Measurements from ENCODE around the gene LTN1.

The LTN1 gene

GRCh38 chr21:28982637-28983036, 10.0 kb downstream of the LTN1 start:
- TF ChIP-seq, protein P1, sequence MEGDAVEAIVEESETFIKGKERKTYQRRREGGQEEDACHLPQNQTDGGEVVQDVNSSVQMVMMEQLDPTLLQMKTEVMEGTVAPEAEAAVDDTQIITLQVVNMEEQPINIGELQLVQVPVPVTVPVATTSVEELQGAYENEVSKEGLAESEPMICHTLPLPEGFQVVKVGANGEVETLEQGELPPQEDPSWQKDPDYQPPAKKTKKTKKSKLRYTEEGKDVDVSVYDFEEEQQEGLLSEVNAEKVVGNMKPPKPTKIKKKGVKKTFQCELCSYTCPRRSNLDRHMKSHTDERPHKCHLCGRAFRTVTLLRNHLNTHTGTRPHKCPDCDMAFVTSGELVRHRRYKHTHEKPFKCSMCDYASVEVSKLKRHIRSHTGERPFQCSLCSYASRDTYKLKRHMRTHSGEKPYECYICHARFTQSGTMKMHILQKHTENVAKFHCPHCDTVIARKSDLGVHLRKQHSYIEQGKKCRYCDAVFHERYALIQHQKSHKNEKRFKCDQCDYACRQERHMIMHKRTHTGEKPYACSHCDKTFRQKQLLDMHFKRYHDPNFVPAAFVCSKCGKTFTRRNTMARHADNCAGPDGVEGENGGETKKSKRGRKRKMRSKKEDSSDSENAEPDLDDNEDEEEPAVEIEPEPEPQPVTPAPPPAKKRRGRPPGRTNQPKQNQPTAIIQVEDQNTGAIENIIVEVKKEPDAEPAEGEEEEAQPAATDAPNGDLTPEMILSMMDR (IDR thresholded peaks at IDR 0.05; ENCODE audit: low read depth, low read length), result no peak
- H3K4me3 ChIP-seq (ENCODE audit: low read depth, low read length), result no peak overlapping the region

DNA sequence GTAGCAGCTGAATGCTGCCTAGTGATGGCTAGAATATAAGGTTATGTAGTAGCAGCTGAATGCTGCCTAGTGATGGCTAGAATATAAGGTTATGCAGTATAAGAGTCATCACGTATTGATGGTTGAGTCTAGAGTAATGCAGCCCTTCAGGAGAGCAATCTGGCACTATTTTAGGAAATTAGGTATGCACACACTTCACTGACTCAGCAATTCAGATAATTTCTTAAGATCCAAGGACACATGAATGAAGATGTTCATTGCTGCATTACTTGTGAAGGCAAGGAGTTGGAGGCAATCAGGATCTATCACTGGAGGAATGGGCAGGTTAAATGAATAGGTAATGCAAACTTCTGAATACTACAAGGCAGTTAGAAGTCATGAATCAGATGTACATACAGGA, 13.6 kb downstream of the LTN1 start:
- H3K4me3 ChIP-seq (ENCODE audit: low read depth, low read length), result no peak overlapping the region
- TF ChIP-seq, protein P1 (IDR thresholded peaks at IDR 0.05; ENCODE audit: low read depth, low read length), result no peak

DNA sequence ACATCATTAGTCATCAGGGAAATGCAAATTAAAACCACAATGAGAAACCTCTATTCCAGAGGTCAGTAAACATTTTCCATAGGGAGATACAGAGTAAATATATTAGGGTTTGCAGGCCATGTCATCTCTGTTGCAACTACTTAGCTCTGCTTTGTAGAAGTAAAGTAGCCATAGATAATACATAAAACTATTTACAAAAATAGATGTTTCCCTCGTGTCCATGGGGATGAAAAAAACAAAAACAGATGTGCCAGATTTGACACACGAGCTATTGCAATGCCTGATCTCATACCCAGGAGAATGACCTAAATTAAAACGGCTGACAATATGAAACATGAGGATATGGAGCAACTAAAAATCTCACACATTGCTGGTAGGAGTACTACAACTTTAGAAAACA, 17.3 kb downstream of the LTN1 start:
- H3K4me3 ChIP-seq (ENCODE audit: low read depth, low read length), result no peak overlapping the region

DNA sequence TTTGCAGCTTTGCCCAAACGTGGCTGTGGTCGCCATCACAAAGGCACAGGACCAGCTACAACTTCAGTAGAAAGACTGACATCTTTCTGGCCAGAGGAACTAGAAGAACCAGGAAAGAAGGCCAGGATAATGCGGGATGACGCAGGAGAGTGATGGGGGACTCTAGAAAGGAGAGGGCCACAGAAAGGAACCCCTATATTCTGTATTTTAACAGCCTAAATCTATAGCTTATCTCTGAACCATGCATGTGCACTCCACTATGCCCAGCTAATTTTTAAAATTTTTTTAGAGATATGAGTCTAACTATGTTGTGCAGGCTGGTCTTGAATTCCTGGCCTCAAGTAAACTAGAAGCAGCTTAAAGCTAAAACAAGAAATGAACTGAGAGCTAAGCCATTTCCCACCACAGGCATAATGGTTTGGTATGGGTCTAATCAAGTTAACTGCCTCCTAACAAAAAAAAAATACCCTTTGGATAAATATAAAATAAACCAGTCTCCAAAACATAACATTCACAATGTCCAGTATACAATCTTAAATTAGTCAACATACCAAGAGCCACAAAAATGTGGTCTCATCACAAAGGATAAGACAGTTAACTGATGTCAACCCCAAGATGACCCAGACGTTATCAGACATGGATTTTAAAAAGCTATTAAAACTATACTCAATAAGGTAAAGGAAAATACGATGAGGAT, 18.0 kb downstream of the LTN1 start:
- TF ChIP-seq, protein P1 (IDR thresholded peaks at IDR 0.05; ENCODE audit: low read depth, low read length), result no peak
- no peak overlapping the region for H3K4me3 ChIP-seq (ENCODE audit: low read depth, low read length)

More for the DNA sequence above, 17.3 kb downstream of the LTN1 start:
- TF ChIP-seq, protein P1 (IDR thresholded peaks at IDR 0.05; ENCODE audit: low read depth, low read length), result no peak

DNA sequence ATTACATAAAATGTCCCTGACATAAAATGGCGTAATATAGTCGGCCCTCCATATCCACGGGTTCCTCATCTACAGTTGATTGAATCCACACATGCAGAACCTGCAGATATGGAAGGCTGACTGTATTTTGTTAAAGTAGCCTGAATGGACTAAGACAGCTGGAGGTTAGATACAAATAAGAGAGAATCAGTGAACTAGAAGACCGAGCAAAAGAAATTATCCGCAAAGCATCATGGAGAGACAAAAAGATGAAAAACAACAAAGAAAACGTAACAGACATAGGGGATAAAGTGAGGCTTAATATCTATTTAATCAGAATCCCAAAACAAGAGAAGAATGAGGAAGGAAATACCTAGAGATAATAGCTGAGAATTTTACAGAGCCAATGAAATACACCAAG, 20.3 kb downstream of the LTN1 start:
- H3K4me3 ChIP-seq (ENCODE audit: low read depth, low read length), result no peak overlapping the region
- TF ChIP-seq, protein P1 (IDR thresholded peaks at IDR 0.05; ENCODE audit: low read depth, low read length), result no peak

DNA sequence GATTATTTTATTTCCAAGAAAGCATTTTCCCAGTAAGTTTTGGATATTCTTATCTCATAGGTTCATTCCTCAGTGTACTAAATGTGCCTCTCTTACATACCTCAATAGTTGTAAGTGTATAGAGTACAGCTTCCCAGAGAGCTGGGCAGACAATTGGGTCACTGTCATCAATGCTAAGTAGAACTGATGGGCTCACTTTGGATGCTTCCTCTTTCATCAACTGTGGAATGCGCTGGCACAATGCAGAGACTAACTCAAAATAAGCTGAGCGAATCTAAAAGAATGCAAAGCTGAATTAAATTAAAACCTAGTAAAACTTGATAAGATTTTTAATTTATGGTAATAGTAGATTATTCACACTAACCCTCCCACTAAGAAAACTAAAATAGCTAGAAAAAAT, 21.5 kb downstream of the LTN1 start:
- no peak overlapping the region for H3K4me3 ChIP-seq (ENCODE audit: low read depth, low read length)
- TF ChIP-seq, protein P1 (IDR thresholded peaks at IDR 0.05; ENCODE audit: low read depth, low read length), result no peak

DNA sequence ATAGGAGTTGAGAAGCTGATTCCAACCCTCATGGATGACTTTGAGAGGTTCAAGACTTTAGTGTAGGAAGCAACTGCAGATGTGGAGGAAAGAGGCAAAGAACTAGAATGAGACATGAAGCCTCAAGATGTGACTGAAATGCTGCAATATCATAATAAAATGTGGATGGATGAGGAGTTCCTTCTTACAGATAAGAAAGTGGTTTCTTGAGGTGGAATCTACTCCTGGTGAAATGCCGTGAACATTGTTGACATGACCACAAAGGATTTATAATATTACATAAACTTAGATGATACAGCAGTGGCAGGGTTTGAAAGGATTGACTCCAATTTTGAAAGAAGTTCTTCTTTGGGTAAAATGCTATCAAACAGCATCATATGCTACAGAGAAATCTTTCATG, 28.8 kb downstream of the LTN1 start:
- no peak overlapping the region for H3K4me3 ChIP-seq (ENCODE audit: low read depth, low read length)
- TF ChIP-seq, protein P1 (IDR thresholded peaks at IDR 0.05; ENCODE audit: low read depth, low read length), result no peak

Data from WI38 (cell line).